ENCODE data around the gene MTARC2. TPM values are rescaled to one million over a fixed set of nuclear protein-coding genes. Genes with fewer than 3 reads are reported as not detected.
A peak's percentile ranks its signal among the peaks of the same experiment; 100 is the strongest.

MTARC2 gene
- total RNA-seq, 6 experiments from 2014 or later: 41.8 to 140 (median 86.6) TPM

GRCh38 chr1:220806408-220806807 lies 58.3 kb downstream of the MTARC2 start:
- Histone ChIP-seq H3K27me3 (no peaks in the 10 kb centered on the region), H3K36me3 (no peaks in the 10 kb centered on the region), H3K9me3 (no peaks in the 10 kb centered on the region), H3K4me3 (no peak overlapping the region), H3K27ac (no peak overlapping the region), H3K4me1 (peaks cover 0 to 13% (median 5%) of the 10 kb centered on the region in 4 donors)
- no peak for DNase-seq
- intact Hi-C loops (cut with DNase I): no loop called here
- TF ChIP-seq CTCF (IDR thresholded peaks at IDR 0.05) (no peak), POLR2A (IDR thresholded peaks at IDR 0.05) (no peak)
- no peak for ATAC-seq
- WGBS (ENCODE audit: insufficient coverage, low coverage, low lambda C conversion rate, missing lambda C conversion rate): 100% methylated on average over 2 of the region's 4 CpGs

- Histone ChIP-seq H3K27ac (no peak overlapping the region), H3K9me3 (no peaks in the 10 kb centered on the region), H3K4me1 (peaks cover 0 to 13% (median 5%) of the 10 kb centered on the region in 4 donors), H3K27me3 (no peaks in the 10 kb centered on the region), H3K36me3 (peaks cover 0 to 8% (median 0%) of the 10 kb centered on the region in 4 donors), H3K4me3 (no peak overlapping the region)
- 83% methylated on average over 2 of the region's 6 CpGs for WGBS (ENCODE audit: insufficient coverage, low coverage, low lambda C conversion rate, missing lambda C conversion rate)
- intact Hi-C loops (cut with DNase I): no loop called here
- DNase-seq: no peak
- TF ChIP-seq POLR2A (IDR thresholded peaks at IDR 0.05) (no peak), CTCF (IDR thresholded peaks at IDR 0.05) (no peak)
- no peak for ATAC-seq
Observed at GRCh38 chr1:220807726-220808125, 59.6 kb downstream of the MTARC2 start.

GRCh38 chr1:220808345-220809186 lies 60.4 kb downstream of the MTARC2 start:
- intact Hi-C loops (cut with DNase I): no loop called here
- Histone ChIP-seq H3K36me3 (peaks cover 0 to 15% (median 0%) of the 10 kb centered on the region in 4 donors), H3K4me1 (peaks cover 0 to 13% (median 5%) of the 10 kb centered on the region in 4 donors), H3K4me3 (no peak overlapping the region), H3K9me3 (no peaks in the 10 kb centered on the region), H3K27ac (peak overlapping the region; percentile 65 to 78 (median 77)), H3K27me3 (no peaks in the 10 kb centered on the region)
- ATAC-seq (no peak), DNase-seq (no peak)
- WGBS (ENCODE audit: insufficient coverage, low coverage, low lambda C conversion rate, missing lambda C conversion rate): 83% methylated on average over 7 of the region's 11 CpGs
- no peak for TF ChIP-seq CTCF (IDR thresholded peaks at IDR 0.05)
- TF ChIP-seq POLR2A (IDR thresholded peaks at IDR 0.05): no peak

GRCh38 chr1:220809187-220809550 lies 61.0 kb downstream of the MTARC2 start:
- TF ChIP-seq POLR2A (IDR thresholded peaks at IDR 0.05): no peak
- TF ChIP-seq CTCF (IDR thresholded peaks at IDR 0.05): no peak
- H3K27ac ChIP-seq: peak overlapping the region; percentile 65 to 78 (median 77)
- H3K9me3 ChIP-seq: no peaks in the 10 kb centered on the region
- no peak overlapping the region for H3K4me3 ChIP-seq
- ATAC-seq: peak in 1 of 4 donors; percentile 1
- peaks cover 0 to 13% (median 5%) of the 10 kb centered on the region in 4 donors for H3K4me1 ChIP-seq
- 69% methylated on average over 6 of the region's 6 CpGs for WGBS (ENCODE audit: insufficient coverage, low coverage, low lambda C conversion rate, missing lambda C conversion rate)
- intact Hi-C loops (cut with DNase I): no loop called here
- peaks cover 0 to 19% (median 0%) of the 10 kb centered on the region in 4 donors for H3K36me3 ChIP-seq
- DNase-seq: no peak
- no peaks in the 10 kb centered on the region for H3K27me3 ChIP-seq

Data from right lobe of liver (tissue), 6 donors.